ENCODE measurements around the gene SPATS2. TPM values are rescaled to one million over a fixed set of nuclear protein-coding genes. Genes with fewer than 3 reads are reported as not detected.

Gene SPATS2
- total RNA-seq, 2 experiments from 2014 or later: 22.7 to 36.4 TPM

DNA sequence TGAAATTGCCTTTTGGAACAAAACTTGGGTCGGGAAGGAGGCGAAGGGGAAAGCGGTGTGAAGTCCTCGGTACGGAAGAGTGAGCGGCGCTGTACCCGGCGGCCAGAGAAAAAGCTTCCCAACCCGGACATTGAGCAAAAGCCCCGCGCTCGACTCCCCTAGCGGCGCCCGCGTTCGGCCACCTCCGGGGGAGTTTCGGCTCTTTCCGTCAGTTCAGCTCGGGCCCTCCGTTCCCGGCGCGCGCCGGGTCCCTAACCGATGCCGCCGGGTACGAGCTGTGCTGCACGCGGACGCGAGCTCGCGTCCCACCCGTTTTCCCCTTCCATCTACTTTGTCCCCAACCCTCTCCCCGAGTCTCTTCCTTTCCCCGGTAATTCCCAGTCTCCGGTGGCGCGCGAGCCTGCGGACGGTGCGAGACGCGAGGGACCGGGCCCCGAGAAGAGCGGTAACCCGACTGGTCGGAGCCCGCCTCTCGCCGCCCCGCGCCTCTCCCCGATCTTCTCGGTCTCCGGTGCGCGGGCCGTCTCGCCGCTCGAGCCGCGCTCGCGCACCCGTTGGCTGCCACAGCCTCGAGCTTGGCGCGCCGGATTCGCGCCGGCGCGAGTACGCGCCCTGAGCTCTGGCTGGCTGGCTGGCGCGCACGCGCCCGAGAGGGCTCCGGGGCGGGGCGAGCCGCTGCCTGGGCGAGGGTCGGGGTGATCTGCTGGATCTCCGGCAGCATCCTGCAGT is 446 bp upstream of the SPATS2 start:
- H3K36me3 ChIP-seq (ENCODE audit: insufficient read depth, low read length): peaks cover 12% of the 10 kb centered on the region
- peaks cover 34% of the 10 kb centered on the region for H3K4me1 ChIP-seq (ENCODE audit: insufficient read depth, low read length, poor library complexity, severe bottlenecking)
- DNase-seq (ENCODE audit: low spot score): peak; percentile 95
- H3K9me3 ChIP-seq (ENCODE audit: low read length): no peaks in the 10 kb centered on the region
- intact Hi-C loops (cut with micrococcal nuclease; ENCODE audit: unreplicated experiment): loop anchor here (2.0 to 5.0 kb wide), 2 partner anchors 202 to 255 kb away; partner anchors contain the start of genes MCRS1 and PRPF40B
- H4K20me1 ChIP-seq (ENCODE audit: insufficient read depth, low read length): 0 out of 2 replicates have a peak, but pooled peaks cover 4% of the 10 kb centered on the region
- BruUV-seq (replicated peaks): TSS peak; percentile 93
- peak overlapping the region; percentile 83 for H3K4me2 ChIP-seq (ENCODE audit: low read length)
- peak; percentile 19; the same call in 1 of the 2 replicates for TF ChIP-seq CTCF (conservative IDR thresholded peaks at IDR 0.05; ENCODE audit: low read length)
- TF ChIP-seq EZH2phosphoT487 (IDR thresholded peaks at IDR 0.05; ENCODE audit: borderline replicate concordance, low read depth, low read length): no peak
- peak overlapping the region; percentile 91 for H3K4me3 ChIP-seq (ENCODE audit: low read depth, low read length, poor library complexity, severe bottlenecking)
- H2AFZ ChIP-seq (ENCODE audit: low read length): peak overlapping the region; percentile 90
- peaks cover 40% of the 10 kb centered on the region for H3K79me2 ChIP-seq (ENCODE audit: insufficient read depth, low read depth, low read length)
- POLR2A ChIA-PET: interaction anchor here (0.5 to 2.9 kb wide), 19 partner anchors 8 to 409 kb away, joined by 3 to 13 read pairs (median 4); partner anchors contain the start of genes ARF3 and TROAP
- CTCF ChIA-PET (ENCODE audit: unreplicated experiment): interaction anchor here (0.6 to 1.7 kb wide), 6 partner anchors 9 to 879 kb away, joined by 3 to 10 read pairs (median 5); partner anchors contain the start of gene DNAJC22
- H3K27ac ChIP-seq (ENCODE audit: low read depth, low read length, poor library complexity, severe bottlenecking): peak overlapping the region; percentile 88
- H3K9me2 ChIP-seq (ENCODE audit: insufficient read depth, low read length): no peaks in the 10 kb centered on the region

- BruUV-seq (replicated peaks): no TSS peak
- peaks cover 20% of the 10 kb centered on the region for H3K36me3 ChIP-seq (ENCODE audit: insufficient read depth, low read length)
- no peaks in the 10 kb centered on the region for H3K9me2 ChIP-seq (ENCODE audit: insufficient read depth, low read length)
- peaks cover 34% of the 10 kb centered on the region for H3K4me1 ChIP-seq (ENCODE audit: insufficient read depth, low read length, poor library complexity, severe bottlenecking)
- peak overlapping the region; percentile 46; the same call in 1 of the 2 replicates for H2AFZ ChIP-seq (ENCODE audit: low read length)
- 0 out of 2 replicates have a peak, but pooled peaks cover 4% of the 10 kb centered on the region for H4K20me1 ChIP-seq (ENCODE audit: insufficient read depth, low read length)
- peak; percentile 25 for DNase-seq (ENCODE audit: low spot score)
- CTCF ChIA-PET (ENCODE audit: unreplicated experiment): no interaction called here
- peak overlapping the region; percentile 83 for H3K4me2 ChIP-seq (ENCODE audit: low read length)
- intact Hi-C loops (cut with micrococcal nuclease; ENCODE audit: unreplicated experiment): loop anchor here (5.0 kb wide), 1 partner anchor 254 kb away; the partner anchor contains the start of gene PRPF40B
- H3K79me2 ChIP-seq (ENCODE audit: insufficient read depth, low read depth, low read length): peaks cover 48% of the 10 kb centered on the region
- TF ChIP-seq EZH2phosphoT487 (IDR thresholded peaks at IDR 0.05; ENCODE audit: borderline replicate concordance, low read depth, low read length) (no peak), CTCF (conservative IDR thresholded peaks at IDR 0.05; ENCODE audit: low read length) (no peak)
- no peaks in the 10 kb centered on the region for H3K9me3 ChIP-seq (ENCODE audit: low read length)
- H3K4me3 ChIP-seq (ENCODE audit: low read depth, low read length, poor library complexity, severe bottlenecking): peak overlapping the region; percentile 91
- H3K27ac ChIP-seq (ENCODE audit: low read depth, low read length, poor library complexity, severe bottlenecking): peak overlapping the region; percentile 88
- POLR2A ChIA-PET: interaction anchor here (0.6 to 2.9 kb wide), 5 partner anchors 10 to 442 kb away, joined by 3 to 13 read pairs (median 4); no protein-coding TSS in a partner anchor
Observed at GRCh38 chr12:49368240-49368600, 958 bp downstream of the SPATS2 start.
